HepG2 (cell line): ENCODE results near the gene RELL2. TPM values are rescaled to one million over a fixed set of nuclear protein-coding genes. Genes with fewer than 3 reads are reported as not detected.

Experiments used
- ATAC-seq: fragments of 200-7000 bp; cut with Tn5 transposase; 3 replicates; pipeline ENCODE4 v1.9.1; 2020; ENCODE audit warnings: mild to moderate bottlenecking, moderate library complexity
- BruUV-seq: library from RNA; stranded (reverse); fragments of 400-500 nt; replicated peaks from 2 replicates; lab custom pipeline; 2021; lab: Mats Ljungman, UMichigan
- CTCF ChIA-PET: fragments of 300-600 bp; formaldehyde crosslinking; extraction: SDS; loops from one replicate; lab custom pipeline; 2021; ENCODE audit warnings: low total read pairs, inconsistent platforms, low intra/inter-chr PET ratio; lab: Yijun Ruan, JAX
- POLR2A ChIA-PET: fragments of 350-600 bp; sonication (Branson Sonifier 250); formaldehyde crosslinking; loops from one replicate; lab custom pipeline; 2020; ENCODE audit warnings: antibody characterized with exemption, inconsistent platforms; lab: Yijun Ruan, JAX
- DNase-seq: peaks from one replicate; pipeline ENCODE4 v3.0.0-alpha.2; 2015; ENCODE audit warnings: low spot score
- FAIRE-seq: peaks from 3 replicates; lab custom pipeline; 2011; peaks lifted over from hg19 to GRCh38; lab: Jason Lieb, UNC
- H2AFZ ChIP-seq: one replicate; pipeline ENCODE4 v1.6.1; 2011; ENCODE audit warnings: low read length, inconsistent platforms
- H3K27ac ChIP-seq: fragments of 300-600 bp; 3 replicates; pipeline ENCODE4 v1.8.0; 2011; ENCODE audit warnings: mixed run types, mild to moderate bottlenecking, mixed read lengths, low read length, inconsistent platforms; ENCODE audit not compliant: insufficient read depth; ENCODE audit errors: extremely low read length
- H3K27me3 ChIP-seq, 2 experiments: fragments of 200-600 bp in 1 of 2; 2 replicates in 1 of 2; 3 replicates in 1 of 2; pipeline versions ENCODE4 v1.6.0 to v1.8.0; 2011; ENCODE audit warnings: low read length in 2 of 2, mild to moderate bottlenecking in 2 of 2, moderate library complexity in 2 of 2, inconsistent platforms in 1 of 2; ENCODE audit not compliant: insufficient read depth in 2 of 2, control insufficient read depth in 1 of 2
- H3K36me3 ChIP-seq, 2 experiments: fragments of 200-600 bp in 1 of 2; replicated peaks in 1 of 2; 2 replicates in 1 of 2; 3 replicates in 1 of 2; pipeline versions ENCODE4 v1.5.1 to v1.8.0; 2011; ENCODE audit warnings: low read length in 2 of 2, inconsistent platforms in 1 of 2; ENCODE audit not compliant: insufficient read depth in 2 of 2, control insufficient read depth in 1 of 2
- H3K4me1 ChIP-seq: 2 replicates; pipeline ENCODE4 v1.5.1; 2012; ENCODE audit warnings: low read length, inconsistent platforms; ENCODE audit not compliant: insufficient read depth
- H3K4me2 ChIP-seq: 2 replicates; pipeline ENCODE4 v1.6.0; 2011; ENCODE audit warnings: low read depth, low read length, inconsistent platforms
- H3K4me3 ChIP-seq, 3 experiments: fragments of 200-600 bp in 1 of 3; sonication (generic), shearing (Covaris generic) in 1 of 3; replicated peaks in 1 of 3; 2 replicates each; pipeline ENCODE4 v1.5.1; 2011 to 2016; ENCODE audit warnings: low read length in 3 of 3, inconsistent platforms in 2 of 3, low read depth in 2 of 3, mild to moderate bottlenecking in 2 of 3, control low read depth in 1 of 3, mixed read lengths in 1 of 3; ENCODE audit not compliant: insufficient read depth in 1 of 3
- H3K79me2 ChIP-seq: one replicate; pipeline ENCODE4 v1.6.1; 2011; ENCODE audit warnings: low read length, inconsistent platforms; ENCODE audit not compliant: insufficient read depth
- H3K9ac ChIP-seq: 2 replicates; pipeline ENCODE4 v1.6.0; 2011; ENCODE audit warnings: mild to moderate bottlenecking, low read depth, low read length, inconsistent platforms; ENCODE audit not compliant: insufficient read depth
- H3K9me3 ChIP-seq: 2 replicates; pipeline ENCODE4 v1.5.1; 2012; ENCODE audit warnings: mild to moderate bottlenecking, low read length
- H4K20me1 ChIP-seq: 2 replicates; pipeline ENCODE4 v1.6.0; 2011; ENCODE audit warnings: inconsistent platforms, mild to moderate bottlenecking, low read length, moderate library complexity; ENCODE audit not compliant: insufficient read depth
- DPF2 ChIP-seq: sonication (generic); formaldehyde crosslinking; IDR thresholded peaks from 2 replicates; pipeline ENCODE4 v1.4.0; 2020; ENCODE audit warnings: mild to moderate bottlenecking, low read depth, missing genetic modification reagents, borderline replicate concordance
- DR1 ChIP-seq: sonication (generic); formaldehyde crosslinking; IDR thresholded peaks from 2 replicates; pipeline ENCODE4 v1.8.0; 2021; ENCODE audit warnings: mild to moderate bottlenecking, missing genetic modification reagents, inconsistent platforms
- FOSL1 ChIP-seq: sonication (generic); formaldehyde crosslinking; IDR thresholded peaks from 2 replicates; pipeline ENCODE4 v1.9.0; 2021; ENCODE audit warnings: missing genetic modification reagents, borderline replicate concordance
- ISX ChIP-seq: sonication (generic); formaldehyde crosslinking; conservative IDR thresholded peaks from 2 replicates; pipeline ENCODE4 v1.5.0; 2020; ENCODE audit warnings: missing genetic modification reagents
- SIN3A ChIP-seq: IDR thresholded peaks from 2 replicates; pipeline ENCODE4 v1.6.1; 2011; ENCODE audit warnings: low read depth, mild to moderate bottlenecking, control low read depth, low read length, borderline replicate concordance
- SOX6 ChIP-seq, 2 experiments: fragments of 450-650 bp in 1 of 2; sonication (generic) in 1 of 2; formaldehyde crosslinking in 1 of 2; IDR thresholded peaks; 2 replicates each; pipeline versions ENCODE4 v1.4.0 to v1.6.1; 2017 to 2020; ENCODE audit warnings: antibody characterized with exemption in 1 of 2, mild to moderate bottlenecking in 1 of 2, missing genetic modification reagents in 1 of 2
- SP2 ChIP-seq: sonication (generic); formaldehyde crosslinking; IDR thresholded peaks from 2 replicates; pipeline ENCODE4 v1.5.1; 2020; ENCODE audit warnings: mild to moderate bottlenecking, missing genetic modification reagents
- ZBTB20 ChIP-seq: sonication (generic); formaldehyde crosslinking; IDR thresholded peaks from 2 replicates; pipeline ENCODE4 v1.8.1; 2023; ENCODE audit warnings: missing genetic modification reagents, low read depth, mild to moderate bottlenecking, borderline replicate concordance
- ZNF296 ChIP-seq: sonication (generic); formaldehyde crosslinking; conservative IDR thresholded peaks from 2 replicates; pipeline ENCODE4 v1.5.0; 2020; ENCODE audit warnings: mild to moderate bottlenecking, missing genetic modification reagents
- ZNF563 ChIP-seq: sonication (generic); formaldehyde crosslinking; IDR thresholded peaks from 2 replicates; pipeline ENCODE4 v1.8.0; 2022; ENCODE audit warnings: mild to moderate bottlenecking, moderate library complexity, missing genetic modification reagents
- WGBS: methylation state at CpG from one replicate; pipeline ENCODE4 v1.1.6; 2017; ENCODE audit warnings: low lambda C conversion rate; 5-methylcytosine and 5-hydroxymethylcytosine counted together
- in situ Hi-C: cut with HindIII; loops from 2 replicates; pipeline ENCODE4 v1.10.0; 2017; ENCODE audit warnings: low pct_unique_long_range_greater_than_20kb; ENCODE audit not compliant: extremely low pct_ligation_motif_present
- intact Hi-C: fragments of 100-400 bp; cut with micrococcal nuclease; formaldehyde crosslinking; loops from one replicate; pipeline ENCODE4 v1.10.0; 2022; ENCODE audit not compliant: unreplicated experiment
- polyA plus RNA-seq, 8 experiments: library from polyadenylated mRNA; depleted of rRNA in 3 of 8; stranded (reverse) in 7 of 8; unstranded in 1 of 8; fragments of >200 nt; fragmentation: Illumina TruSeq in 4 of 8; extraction: Trizol in 4 of 8; gene quantifications; 2 replicates each; pipeline versions ENCODE4 v1.2.1 to v1.2.3, GENCODE V29; 2011 to 2016; ENCODE audit warnings: low read depth in 4 of 8, missing spikeins in 1 of 8, mixed read lengths in 1 of 8; ENCODE audit not compliant: insufficient read depth in 1 of 8
- total RNA-seq, 5 experiments: library from RNA; depleted of rRNA; stranded (reverse); fragments of >200 nt; fragmentation: Illumina TruSeq; extraction: Trizol; gene quantifications; 2 replicates each; pipeline ENCODE4 v1.2.3, GENCODE V29; 2016; ENCODE audit warnings: low read depth in 1 of 5
- TF ChIP-seq, protein P1 (sequence below): sonication (generic); formaldehyde crosslinking; IDR thresholded peaks from 2 replicates; pipeline ENCODE4 v1.5.0; 2020; ENCODE audit warnings: missing genetic modification reagents
- TF ChIP-seq, protein P2 (sequence below): sonication (generic); formaldehyde crosslinking; IDR thresholded peaks from 2 replicates; pipeline ENCODE4 v1.8.1; 2023; ENCODE audit warnings: mild to moderate bottlenecking, inconsistent platforms, moderate library complexity, missing genetic modification reagents, borderline replicate concordance
- TF ChIP-seq, protein P3 (sequence below): sonication (generic); formaldehyde crosslinking; IDR thresholded peaks from 2 replicates; pipeline ENCODE4 v1.8.0; 2022; ENCODE audit warnings: mild to moderate bottlenecking, missing genetic modification reagents, moderate library complexity

The RELL2 gene
- total and polyA plus RNA-seq, 2 of the 13 experiments (the other 11 are each of a cell fraction or from before 2014, with no cell fraction given): 6.4 to 8.3 TPM

DNA sequence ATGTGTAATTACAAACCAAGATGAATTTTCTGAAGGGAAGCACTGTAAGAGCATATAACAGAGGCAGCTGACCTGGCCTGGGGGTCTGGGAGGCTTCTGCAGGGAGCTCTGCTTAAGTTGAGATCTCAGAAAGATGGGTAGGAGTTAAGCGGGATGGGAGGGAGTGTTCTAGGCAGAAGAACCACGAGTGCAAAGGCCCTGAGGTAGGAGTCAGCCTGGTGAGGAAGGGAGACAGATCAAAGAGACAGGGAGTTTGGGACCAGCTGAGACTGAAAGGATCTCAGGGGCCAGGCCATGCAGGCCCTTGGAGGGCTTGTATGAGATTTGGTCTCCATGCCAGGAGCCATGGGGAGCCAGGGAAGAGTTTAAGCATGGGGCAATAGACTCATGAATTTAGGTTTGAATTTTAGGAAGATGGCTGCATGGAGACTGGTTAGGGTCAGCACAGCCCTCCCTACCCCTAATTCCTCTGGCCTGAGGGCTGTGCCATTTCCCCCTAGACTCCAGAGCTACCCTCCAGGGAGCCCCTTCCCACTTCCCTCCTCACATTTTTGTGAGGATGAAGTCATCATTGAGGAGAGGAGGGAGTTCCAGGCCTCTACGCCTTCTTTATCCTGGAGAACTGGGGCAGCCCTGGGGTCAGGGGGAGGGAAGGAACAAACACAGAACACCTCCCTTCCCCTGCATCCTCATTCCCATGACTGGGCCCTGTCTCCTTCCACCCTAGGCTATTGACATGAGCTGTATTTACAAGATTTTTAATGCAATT lies 50.0 kb downstream of the RELL2 start:
- POLR2A ChIA-PET: no interaction called here

More for the DNA sequence above, 50.0 kb downstream of the RELL2 start:
- Histone ChIP-seq H3K9ac (no peak overlapping the region), H2AFZ (no peak overlapping the region), H4K20me1 (no peaks in the 10 kb centered on the region), H3K36me3 (no peaks in the 10 kb centered on the region), H3K4me2 (no peak overlapping the region), H3K27me3 (peaks cover 2 to 26% of the 10 kb centered on the region in 2 experiments), H3K9me3 (no peaks in the 10 kb centered on the region), H3K79me2 (no peaks in the 10 kb centered on the region), H3K4me1 (peaks cover 6% of the 10 kb centered on the region), H3K27ac (no peak overlapping the region), H3K4me3 (no peak overlapping the region)
- in situ Hi-C loops (loop anchor here (5.0 to 25.0 kb wide), 2 partner anchors 270 to 450 kb away; partner anchors contain the start of gene PCDH12), intact Hi-C loops (no loop called here)
- no TSS peak for BruUV-seq
- no peak for DNase-seq
- ATAC-seq: no peak
- CTCF ChIA-PET: no interaction called here
- 17% methylated on average over 3 of the region's 3 CpGs for WGBS
- TF ChIP-seq ZBTB20 (CRISPR knock-in tag) (no peak), DPF2 (CRISPR knock-in tag) (no peak), SIN3A (no peak), ZNF296 (CRISPR knock-in tag) (no peak), FOSL1 (CRISPR knock-in tag) (no peak), ZNF563 (no peak), SP2 (no peak), ISX (CRISPR knock-in tag) (no peak), DR1 (CRISPR knock-in tag) (no peak), SOX6 (IDR thresholded peaks at IDR 0.05) (no peak), SOX6 (CRISPR knock-in tag; IDR thresholded peaks at IDR 0.05) (no peak)
- TF ChIP-seq, protein P1, sequence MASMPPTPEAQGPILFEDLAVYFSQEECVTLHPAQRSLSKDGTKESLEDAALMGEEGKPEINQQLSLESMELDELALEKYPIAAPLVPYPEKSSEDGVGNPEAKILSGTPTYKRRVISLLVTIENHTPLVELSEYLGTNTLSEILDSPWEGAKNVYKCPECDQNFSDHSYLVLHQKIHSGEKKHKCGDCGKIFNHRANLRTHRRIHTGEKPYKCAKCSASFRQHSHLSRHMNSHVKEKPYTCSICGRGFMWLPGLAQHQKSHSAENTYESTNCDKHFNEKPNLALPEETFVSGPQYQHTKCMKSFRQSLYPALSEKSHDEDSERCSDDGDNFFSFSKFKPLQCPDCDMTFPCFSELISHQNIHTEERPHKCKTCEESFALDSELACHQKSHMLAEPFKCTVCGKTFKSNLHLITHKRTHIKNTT: no peak
- TF ChIP-seq, protein P2, sequence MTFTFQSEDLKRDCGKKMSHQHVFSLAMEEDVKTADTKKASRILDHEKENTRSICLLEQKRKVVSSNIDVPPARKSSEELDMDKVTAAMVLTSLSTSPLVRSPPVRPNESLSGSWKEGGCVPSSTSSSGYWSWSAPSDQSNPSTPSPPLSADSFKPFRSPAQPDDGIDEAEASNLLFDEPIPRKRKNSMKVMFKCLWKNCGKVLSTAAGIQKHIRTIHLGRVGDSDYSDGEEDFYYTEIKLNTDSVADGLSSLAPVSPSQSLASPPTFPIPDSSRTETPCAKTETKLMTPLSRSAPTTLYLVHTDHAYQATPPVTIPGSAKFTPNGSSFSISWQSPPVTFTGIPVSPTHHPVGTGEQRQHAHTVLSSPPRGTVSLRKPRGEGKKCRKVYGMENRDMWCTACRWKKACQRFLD (CRISPR knock-in tag): no peak
- TF ChIP-seq, protein P3, sequence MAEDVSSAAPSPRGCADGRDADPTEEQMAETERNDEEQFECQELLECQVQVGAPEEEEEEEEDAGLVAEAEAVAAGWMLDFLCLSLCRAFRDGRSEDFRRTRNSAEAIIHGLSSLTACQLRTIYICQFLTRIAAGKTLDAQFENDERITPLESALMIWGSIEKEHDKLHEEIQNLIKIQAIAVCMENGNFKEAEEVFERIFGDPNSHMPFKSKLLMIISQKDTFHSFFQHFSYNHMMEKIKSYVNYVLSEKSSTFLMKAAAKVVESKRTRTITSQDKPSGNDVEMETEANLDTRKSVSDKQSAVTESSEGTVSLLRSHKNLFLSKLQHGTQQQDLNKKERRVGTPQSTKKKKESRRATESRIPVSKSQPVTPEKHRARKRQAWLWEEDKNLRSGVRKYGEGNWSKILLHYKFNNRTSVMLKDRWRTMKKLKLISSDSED (CRISPR knock-in tag): no peak
- FAIRE-seq: no peak
